Fibroblast of pulmonary artery (primary cell): ENCODE results near the gene LETM1.

Source experiments
- DNase-seq: peaks from one replicate; pipeline ENCODE4 v3.0.0-alpha.2; 2010; ENCODE audit warnings: low read depth
- H3K4me3 ChIP-seq: replicated peaks from 2 replicates; pipeline ENCODE4 v1.5.1; 2011; ENCODE audit warnings: low read depth, mild to moderate bottlenecking, control low read depth, low read length, moderate library complexity
- TF ChIP-seq, protein P1 (sequence below): IDR thresholded peaks from 2 replicates; pipeline ENCODE4 v1.5.1; 2011; ENCODE audit warnings: mild to moderate bottlenecking, control low read depth, low read length, inconsistent platforms; ENCODE audit errors: missing control alignments

The LETM1 gene

DNA sequence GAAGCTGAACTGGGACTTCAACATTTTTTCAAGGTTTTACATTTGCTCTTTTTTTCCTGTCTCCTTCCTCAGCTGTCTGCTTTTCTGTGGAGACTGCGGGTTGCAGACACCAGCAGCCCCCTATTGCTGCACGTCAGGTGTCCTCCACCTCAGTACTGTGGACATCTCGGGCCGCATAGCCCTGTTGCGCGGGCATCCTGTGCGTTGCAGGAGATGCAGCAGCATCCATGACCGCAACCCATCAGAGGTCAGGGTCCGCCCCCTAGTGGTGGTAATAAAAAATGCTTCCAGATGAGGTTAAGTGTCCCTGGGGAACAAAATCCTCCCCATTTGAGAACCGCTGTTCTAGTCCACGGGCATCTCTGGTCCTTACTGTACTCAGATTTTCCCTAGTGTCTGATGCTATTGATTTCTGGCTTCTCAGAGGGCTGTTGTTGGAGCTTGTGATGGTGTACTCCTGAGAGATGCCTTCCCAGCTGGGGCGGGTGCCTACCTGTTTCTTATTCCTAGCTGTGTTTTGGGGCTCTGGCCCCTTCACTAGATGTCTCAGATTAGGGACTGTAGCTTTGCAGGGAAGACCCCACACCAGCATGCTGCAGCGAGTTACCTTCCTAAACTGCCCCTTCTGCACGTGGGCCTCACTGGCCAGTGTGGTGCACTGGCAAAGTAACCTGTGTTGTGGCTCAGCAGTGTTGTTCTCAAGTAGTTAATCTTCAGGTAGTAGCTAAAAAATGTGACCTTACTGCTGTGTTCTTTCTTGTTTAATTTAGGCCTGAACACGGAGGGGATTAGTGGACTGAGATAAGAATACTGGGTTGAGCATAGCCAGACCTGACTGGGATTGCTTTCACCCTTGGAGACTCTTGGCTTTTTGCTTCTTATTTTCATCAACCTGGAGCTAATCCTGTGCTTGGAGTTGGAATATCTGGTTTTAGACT lies 43.5 kb upstream of the LETM1 start:
- H3K4me3 ChIP-seq: no peak overlapping the region
- TF ChIP-seq, protein P1, sequence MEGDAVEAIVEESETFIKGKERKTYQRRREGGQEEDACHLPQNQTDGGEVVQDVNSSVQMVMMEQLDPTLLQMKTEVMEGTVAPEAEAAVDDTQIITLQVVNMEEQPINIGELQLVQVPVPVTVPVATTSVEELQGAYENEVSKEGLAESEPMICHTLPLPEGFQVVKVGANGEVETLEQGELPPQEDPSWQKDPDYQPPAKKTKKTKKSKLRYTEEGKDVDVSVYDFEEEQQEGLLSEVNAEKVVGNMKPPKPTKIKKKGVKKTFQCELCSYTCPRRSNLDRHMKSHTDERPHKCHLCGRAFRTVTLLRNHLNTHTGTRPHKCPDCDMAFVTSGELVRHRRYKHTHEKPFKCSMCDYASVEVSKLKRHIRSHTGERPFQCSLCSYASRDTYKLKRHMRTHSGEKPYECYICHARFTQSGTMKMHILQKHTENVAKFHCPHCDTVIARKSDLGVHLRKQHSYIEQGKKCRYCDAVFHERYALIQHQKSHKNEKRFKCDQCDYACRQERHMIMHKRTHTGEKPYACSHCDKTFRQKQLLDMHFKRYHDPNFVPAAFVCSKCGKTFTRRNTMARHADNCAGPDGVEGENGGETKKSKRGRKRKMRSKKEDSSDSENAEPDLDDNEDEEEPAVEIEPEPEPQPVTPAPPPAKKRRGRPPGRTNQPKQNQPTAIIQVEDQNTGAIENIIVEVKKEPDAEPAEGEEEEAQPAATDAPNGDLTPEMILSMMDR: peak; percentile 80

GRCh38 chr4:1898681-1899080 lies 42.7 kb upstream of the LETM1 start:
- no peak for DNase-seq
- TF ChIP-seq, protein P1: no peak
- no peak overlapping the region for H3K4me3 ChIP-seq

More for the DNA sequence above, 43.5 kb upstream of the LETM1 start:
- DNase-seq: peak; percentile 86

- no peak overlapping the region for H3K4me3 ChIP-seq
- DNase-seq: no peak
- TF ChIP-seq, protein P1: no peak
These were observed 42.1 kb upstream of the LETM1 start for GRCh38 chr4:1898007-1898406.

DNA sequence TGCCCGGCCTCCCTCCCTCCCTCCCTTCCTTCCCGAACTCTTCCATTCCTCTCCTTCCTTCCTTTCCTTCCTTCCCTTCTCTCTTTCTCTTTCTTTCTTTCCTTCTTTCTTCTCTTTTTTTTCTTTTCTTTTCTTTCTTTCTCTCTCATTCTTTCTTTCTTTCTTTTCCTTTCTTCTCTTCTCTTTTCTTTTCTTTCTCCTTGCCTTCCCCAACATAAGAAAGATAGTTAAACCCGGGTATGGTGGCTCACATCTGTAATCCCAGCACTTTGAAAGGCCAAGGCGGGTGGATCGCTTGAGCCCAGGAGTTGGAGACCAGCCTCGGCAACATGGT lies 40.7 kb upstream of the LETM1 start:
- H3K4me3 ChIP-seq: no peak overlapping the region
- TF ChIP-seq, protein P1: no peak
- no peak for DNase-seq

- TF ChIP-seq, protein P1: no peak
- no peak for DNase-seq
- no peak overlapping the region for H3K4me3 ChIP-seq
These were observed 40.2 kb upstream of the LETM1 start for GRCh38 chr4:1895971-1896657.

- no peak overlapping the region for H3K4me3 ChIP-seq
- TF ChIP-seq, protein P1: no peak
These were observed 35.1 kb upstream of the LETM1 start for GRCh38 chr4:1890979-1891570.

More at GRCh38 chr4:1890979-1891570, 35.1 kb upstream of the LETM1 start:
- DNase-seq: no peak
